GM19240 (cell line): Measurements from ENCODE around the gene DGKI.

Experiments used
- DNase-seq: peaks from one replicate; pipeline ENCODE4 v3.0.0; 2011; ENCODE audit warnings: low spot score; ENCODE audit not compliant: insufficient read length

DGKI gene

GRCh38 chr7:137789215-137789882 is 57.4 kb downstream of the DGKI start:
- DNase-seq = no peak

GRCh38 chr7:137787301-137787976 is 59.3 kb downstream of the DGKI start:
- DNase-seq = no peak

- DNase-seq = no peak
These were observed 68.3 kb downstream of the DGKI start for GRCh38 chr7:137778511-137778910.

GRCh38 chr7:137774793-137775201 is 72.0 kb downstream of the DGKI start:
- DNase-seq = no peak

- DNase-seq = no peak
These were observed 74.0 kb downstream of the DGKI start for GRCh38 chr7:137772748-137773147.

- DNase-seq = no peak
These were observed 74.5 kb downstream of the DGKI start for GRCh38 chr7:137772316-137772715.

GRCh38 chr7:137771679-137772078 is 75.1 kb downstream of the DGKI start:
- no peak for DNase-seq

- DNase-seq = no peak
These were observed 75.5 kb downstream of the DGKI start for GRCh38 chr7:137771273-137771672.

GRCh38 chr7:137768366-137768765 is 78.4 kb downstream of the DGKI start:
- no peak for DNase-seq

- no peak for DNase-seq
These were observed 84.4 kb downstream of the DGKI start for GRCh38 chr7:137762334-137762733.

GRCh38 chr7:137760111-137760510 is 86.7 kb downstream of the DGKI start:
- DNase-seq = no peak

- no peak for DNase-seq
These were observed 89.4 kb downstream of the DGKI start for GRCh38 chr7:137757146-137757925.

GRCh38 chr7:137755846-137756651 is 90.7 kb downstream of the DGKI start:
- DNase-seq = no peak

- no peak for DNase-seq
These were observed 91.3 kb downstream of the DGKI start for GRCh38 chr7:137755427-137755826.

GRCh38 chr7:137753948-137754851 is 92.6 kb downstream of the DGKI start:
- DNase-seq = no peak

- no peak for DNase-seq
These were observed 93.2 kb downstream of the DGKI start for GRCh38 chr7:137753575-137753947.

GRCh38 chr7:137753067-137753466 is 93.7 kb downstream of the DGKI start:
- no peak for DNase-seq

- DNase-seq = no peak
These were observed 95.3 kb downstream of the DGKI start for GRCh38 chr7:137751361-137752009.

GRCh38 chr7:137747359-137748031 is 99.3 kb downstream of the DGKI start:
- no peak for DNase-seq
